ENCODE results near the gene MKLN1. TPM values are rescaled to one million over a fixed set of nuclear protein-coding genes. Genes with fewer than 3 reads are reported as not detected.

The MKLN1 gene
- total and polyA plus RNA-seq, 3 donors from 2014 or later, result 42.1 to 87.9 (median 82.4) TPM

DNA sequence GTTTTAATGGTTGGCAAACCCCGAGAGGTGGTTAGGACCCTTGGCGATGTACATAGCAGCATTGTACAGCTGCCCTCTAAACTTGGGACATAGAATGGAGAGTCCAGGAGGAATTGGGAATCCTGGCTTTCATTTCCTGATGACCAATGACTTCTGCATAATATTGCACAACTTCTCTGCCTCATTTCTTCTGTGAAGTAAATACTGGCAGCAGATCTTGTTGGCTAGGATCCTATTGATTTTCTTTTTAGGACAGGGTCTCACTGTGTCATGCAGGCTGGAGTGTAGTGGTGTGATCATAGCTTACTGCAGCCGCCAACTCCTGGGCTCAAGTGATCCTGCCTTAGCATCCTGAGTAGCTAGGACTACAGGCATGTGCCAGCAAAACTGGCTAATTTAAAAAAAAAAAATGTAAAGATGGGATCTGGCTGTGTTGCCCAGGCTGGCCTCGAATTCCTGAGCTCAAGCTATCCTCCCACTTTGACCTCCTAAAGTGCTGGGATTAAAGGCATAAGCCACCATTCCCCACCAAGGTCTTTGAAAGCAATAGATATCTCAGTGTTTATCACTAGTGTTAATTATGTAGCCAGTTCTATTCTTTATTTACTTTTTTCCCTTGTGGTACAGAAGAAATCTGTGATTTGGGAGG, 170.7 kb downstream of the MKLN1 start:
- H3K36me3 ChIP-seq (ENCODE audit: low read depth, missing control alignments), result no peaks in the 10 kb centered on the region
- peaks cover 16% of the 10 kb centered on the region for H3K4me1 ChIP-seq
- no peak for TF ChIP-seq CTCF (IDR thresholded peaks at IDR 0.05)
- TF ChIP-seq POLR2A (IDR thresholded peaks at IDR 0.05), result no peak
- no peak for DNase-seq
- H3K9me3 ChIP-seq, result no peaks in the 10 kb centered on the region
- H3K27me3 ChIP-seq, result no peaks in the 10 kb centered on the region
- H3K27ac ChIP-seq, result no peak overlapping the region
- 81 to 84% methylated on average over 4 of the region's 4 CpGs for WGBS, 2 donors
- intact Hi-C loops (cut with DNase I; ENCODE audit: low total_unique reads), result no loop called here
- no peak overlapping the region for H3K4me3 ChIP-seq

GRCh38 chr7:131499801-131500200, 172.1 kb downstream of the MKLN1 start:
- H3K27ac ChIP-seq, result no peak overlapping the region
- no peak for TF ChIP-seq POLR2A (IDR thresholded peaks at IDR 0.05)
- no peak for TF ChIP-seq CTCF (IDR thresholded peaks at IDR 0.05)
- no peak for DNase-seq
- peaks cover 24% of the 10 kb centered on the region for H3K4me1 ChIP-seq
- no peaks in the 10 kb centered on the region for H3K27me3 ChIP-seq
- no peak overlapping the region for H3K4me3 ChIP-seq
- WGBS, 2 donors, result 89 to 93% methylated on average over 6 of the region's 6 CpGs
- H3K36me3 ChIP-seq (ENCODE audit: low read depth, missing control alignments), result no peaks in the 10 kb centered on the region
- H3K9me3 ChIP-seq, result no peaks in the 10 kb centered on the region
- intact Hi-C loops (cut with DNase I; ENCODE audit: low total_unique reads), result loop anchor here (10.0 kb wide), 1 partner anchor 395 kb away; no protein-coding TSS in a partner anchor

DNA sequence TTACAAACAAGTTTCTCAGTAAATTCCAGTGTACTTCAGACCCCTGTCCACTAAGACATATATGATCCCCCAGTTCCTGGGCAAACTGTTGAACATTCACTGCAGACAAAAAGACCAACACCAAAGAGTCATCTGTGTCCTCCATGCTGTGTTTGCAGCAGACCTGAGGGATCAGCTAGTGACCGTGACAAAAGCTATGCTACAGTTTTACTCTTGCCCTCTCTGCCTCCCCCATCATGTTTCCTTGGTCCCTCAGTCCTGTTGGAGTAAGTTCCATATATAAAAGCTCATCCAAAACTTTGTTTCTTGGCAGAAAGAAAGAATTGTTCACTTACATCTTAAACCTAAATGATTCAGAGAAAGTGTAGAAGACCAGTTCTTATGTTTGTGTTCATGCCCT, 172.7 kb downstream of the MKLN1 start:
- H3K27ac ChIP-seq, result no peak overlapping the region
- WGBS, 2 donors, result 87 to 88% methylated on average over 1 of the region's 1 CpG

GRCh38 chr7:131501422-131501821, 173.7 kb downstream of the MKLN1 start:
- no peak overlapping the region for H3K4me3 ChIP-seq
- 63 to 67% methylated on average over 3 of the region's 3 CpGs for WGBS, 2 donors
- DNase-seq, result no peak
- intact Hi-C loops (cut with DNase I; ENCODE audit: low total_unique reads), result loop anchor here (10.0 kb wide), 1 partner anchor 397 kb away; no protein-coding TSS in a partner anchor
- peak overlapping the region; percentile 53 to 77 for H3K27ac ChIP-seq
- H3K36me3 ChIP-seq (ENCODE audit: low read depth, missing control alignments), result no peaks in the 10 kb centered on the region
- H3K27me3 ChIP-seq, result no peaks in the 10 kb centered on the region
- peaks cover 24% of the 10 kb centered on the region for H3K4me1 ChIP-seq
- TF ChIP-seq CTCF (IDR thresholded peaks at IDR 0.05), result no peak
- TF ChIP-seq POLR2A (IDR thresholded peaks at IDR 0.05), result no peak
- H3K9me3 ChIP-seq, result no peaks in the 10 kb centered on the region

More for the DNA sequence above, 172.7 kb downstream of the MKLN1 start:
- no peak for TF ChIP-seq CTCF (IDR thresholded peaks at IDR 0.05)
- no peak for TF ChIP-seq POLR2A (IDR thresholded peaks at IDR 0.05)
- H3K4me1 ChIP-seq, result peaks cover 24% of the 10 kb centered on the region
- H3K36me3 ChIP-seq (ENCODE audit: low read depth, missing control alignments), result no peaks in the 10 kb centered on the region
- no peak overlapping the region for H3K4me3 ChIP-seq
- H3K9me3 ChIP-seq, result no peaks in the 10 kb centered on the region
- intact Hi-C loops (cut with DNase I; ENCODE audit: low total_unique reads), result loop anchor here (10.0 kb wide), 1 partner anchor 396 kb away; no protein-coding TSS in a partner anchor
- no peak for DNase-seq
- H3K27me3 ChIP-seq, result no peaks in the 10 kb centered on the region
